ENCODE measurements around the gene WDR64. TPM values are rescaled to one million over a fixed set of nuclear protein-coding genes. Genes with fewer than 3 reads are reported as not detected.

Gene WDR64
- total RNA-seq, 1 donor from 2014 or later = 0.07 TPM

DNA sequence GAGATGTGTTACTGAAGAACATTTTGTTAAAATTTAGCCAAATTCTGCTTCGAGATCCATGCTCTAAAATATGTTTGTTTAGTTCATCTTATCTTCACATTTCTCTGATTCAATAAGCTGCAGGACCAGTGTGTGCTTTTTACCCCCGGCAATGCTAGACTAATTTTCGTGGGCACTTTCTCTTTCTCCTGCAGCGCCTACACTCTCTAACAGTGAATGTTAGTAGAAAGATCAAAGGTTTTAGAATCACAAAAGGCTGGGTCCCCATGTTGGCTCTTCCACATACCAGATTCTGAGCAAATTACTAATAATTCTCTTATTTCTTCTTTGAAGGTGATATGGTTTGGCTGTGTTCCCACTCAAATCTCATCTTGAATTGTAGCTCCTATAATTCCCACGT lies 20.4 kb upstream of the WDR64 start:
- H3K4me3 Mint-ChIP-seq (ENCODE audit: low read depth) = no peak overlapping the region
- no peak overlapping the region for H3K27ac Mint-ChIP-seq

DNA sequence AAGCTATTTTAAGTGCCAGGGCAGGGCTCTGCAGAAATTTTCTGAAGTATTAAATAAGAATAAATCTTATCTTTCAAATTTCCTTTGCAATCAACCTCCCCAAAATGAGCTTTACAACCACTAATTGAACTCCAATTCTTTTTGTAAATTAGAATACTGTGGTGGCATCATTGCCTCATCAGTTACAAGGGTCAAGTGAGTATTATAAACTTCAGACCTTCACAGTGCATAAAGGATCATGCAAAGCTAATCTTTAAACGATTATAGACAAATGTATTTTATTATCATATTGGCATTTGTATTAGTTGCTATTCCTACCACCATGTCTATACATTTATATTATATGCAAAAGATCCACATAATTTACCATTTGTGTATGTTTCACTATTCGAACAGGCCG lies 19.1 kb upstream of the WDR64 start:
- H3K36me3 Mint-ChIP-seq (ENCODE audit: insufficient read depth) = peaks cover 22% of the 10 kb centered on the region
- TF ChIP-seq, protein P1, sequence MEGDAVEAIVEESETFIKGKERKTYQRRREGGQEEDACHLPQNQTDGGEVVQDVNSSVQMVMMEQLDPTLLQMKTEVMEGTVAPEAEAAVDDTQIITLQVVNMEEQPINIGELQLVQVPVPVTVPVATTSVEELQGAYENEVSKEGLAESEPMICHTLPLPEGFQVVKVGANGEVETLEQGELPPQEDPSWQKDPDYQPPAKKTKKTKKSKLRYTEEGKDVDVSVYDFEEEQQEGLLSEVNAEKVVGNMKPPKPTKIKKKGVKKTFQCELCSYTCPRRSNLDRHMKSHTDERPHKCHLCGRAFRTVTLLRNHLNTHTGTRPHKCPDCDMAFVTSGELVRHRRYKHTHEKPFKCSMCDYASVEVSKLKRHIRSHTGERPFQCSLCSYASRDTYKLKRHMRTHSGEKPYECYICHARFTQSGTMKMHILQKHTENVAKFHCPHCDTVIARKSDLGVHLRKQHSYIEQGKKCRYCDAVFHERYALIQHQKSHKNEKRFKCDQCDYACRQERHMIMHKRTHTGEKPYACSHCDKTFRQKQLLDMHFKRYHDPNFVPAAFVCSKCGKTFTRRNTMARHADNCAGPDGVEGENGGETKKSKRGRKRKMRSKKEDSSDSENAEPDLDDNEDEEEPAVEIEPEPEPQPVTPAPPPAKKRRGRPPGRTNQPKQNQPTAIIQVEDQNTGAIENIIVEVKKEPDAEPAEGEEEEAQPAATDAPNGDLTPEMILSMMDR (IDR thresholded peaks at IDR 0.05; ENCODE audit: unreplicated experiment) = no peak
- peaks cover 7% of the 10 kb centered on the region for H3K9me3 Mint-ChIP-seq (ENCODE audit: low read depth)

More for the DNA sequence above, 20.4 kb upstream of the WDR64 start:
- Mint-ChIP-seq H3K36me3 (ENCODE audit: insufficient read depth) (peaks cover 19% of the 10 kb centered on the region), H3K27me3 (no peaks in the 10 kb centered on the region), H3K4me1 (ENCODE audit: low read depth) (peaks cover 7% of the 10 kb centered on the region), H3K9me3 (ENCODE audit: low read depth) (peaks cover 7% of the 10 kb centered on the region)
- DNase-seq (ENCODE audit: low spot score, unreplicated experiment) = no peak
- TF ChIP-seq, protein P1 (IDR thresholded peaks at IDR 0.05; ENCODE audit: unreplicated experiment) = no peak

DNA sequence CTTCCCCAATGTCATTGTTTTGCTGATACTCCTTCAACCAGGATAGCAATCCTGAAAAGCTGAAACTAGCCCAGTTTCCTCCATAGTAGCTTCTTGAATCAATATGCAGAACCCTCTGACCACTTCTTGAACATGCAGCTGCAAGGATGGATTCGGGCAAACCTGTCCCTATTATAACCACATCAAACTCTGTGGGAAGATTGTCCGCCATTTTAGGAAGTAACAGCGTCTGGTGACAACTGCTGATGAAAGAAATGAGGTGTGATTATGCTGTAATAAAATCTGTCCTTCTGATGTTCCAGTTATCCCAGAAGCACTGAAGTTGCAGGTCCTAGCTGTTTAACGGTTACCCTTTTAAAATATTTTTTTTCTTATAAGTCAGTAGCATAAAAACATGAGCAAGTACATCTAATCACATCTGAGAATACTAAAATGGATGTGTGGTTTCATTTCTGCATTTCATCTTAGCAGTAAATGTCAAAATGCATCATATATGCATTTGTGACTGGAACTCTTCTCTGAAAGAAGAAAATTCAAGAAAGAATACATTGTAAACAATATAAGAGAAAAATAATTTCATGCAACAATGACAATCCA lies 16.4 kb upstream of the WDR64 start:
- no peak for DNase-seq (ENCODE audit: low spot score, unreplicated experiment)
- peaks cover 7% of the 10 kb centered on the region for H3K9me3 Mint-ChIP-seq (ENCODE audit: low read depth)
- H3K36me3 Mint-ChIP-seq (ENCODE audit: insufficient read depth) = peaks cover 22% of the 10 kb centered on the region
- TF ChIP-seq, protein P1 (IDR thresholded peaks at IDR 0.05; ENCODE audit: unreplicated experiment) = no peak
- no peak overlapping the region for H3K4me3 Mint-ChIP-seq (ENCODE audit: low read depth)
- H3K27ac Mint-ChIP-seq = no peak overlapping the region
- no peaks in the 10 kb centered on the region for H3K27me3 Mint-ChIP-seq
- peaks cover 26% of the 10 kb centered on the region for H3K4me1 Mint-ChIP-seq (ENCODE audit: low read depth)

More for the DNA sequence above, 19.1 kb upstream of the WDR64 start:
- Mint-ChIP-seq H3K27ac (no peak overlapping the region), H3K4me1 (ENCODE audit: low read depth) (peaks cover 18% of the 10 kb centered on the region), H3K27me3 (no peaks in the 10 kb centered on the region), H3K4me3 (ENCODE audit: low read depth) (no peak overlapping the region)
- no peak for DNase-seq (ENCODE audit: low spot score, unreplicated experiment)

DNA sequence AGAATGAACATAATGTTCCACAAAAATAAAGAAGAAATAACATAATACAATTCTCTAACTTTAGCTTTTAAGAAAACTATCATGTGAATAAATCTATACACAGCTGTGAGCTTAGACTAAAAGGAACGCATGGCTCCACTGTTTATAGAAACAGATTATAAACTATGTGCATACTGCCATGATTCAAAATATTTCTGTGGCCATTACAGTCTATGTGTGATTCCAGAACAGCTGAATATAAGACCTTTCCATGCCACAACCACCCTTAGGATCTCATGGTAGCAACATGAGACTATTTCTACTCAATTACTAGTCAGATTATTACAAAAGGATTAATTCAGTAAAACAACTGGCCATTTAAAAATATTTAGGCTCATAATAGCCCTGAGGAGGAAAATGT lies 15.8 kb upstream of the WDR64 start:
- H3K36me3 Mint-ChIP-seq (ENCODE audit: insufficient read depth) = peaks cover 22% of the 10 kb centered on the region
- TF ChIP-seq, protein P1 (IDR thresholded peaks at IDR 0.05; ENCODE audit: unreplicated experiment) = no peak
- H3K27me3 Mint-ChIP-seq = no peaks in the 10 kb centered on the region
- peaks cover 25% of the 10 kb centered on the region for H3K4me1 Mint-ChIP-seq (ENCODE audit: low read depth)
- H3K4me3 Mint-ChIP-seq (ENCODE audit: low read depth) = no peak overlapping the region
- DNase-seq (ENCODE audit: low spot score, unreplicated experiment) = no peak
- peaks cover 7% of the 10 kb centered on the region for H3K9me3 Mint-ChIP-seq (ENCODE audit: low read depth)
- no peak overlapping the region for H3K27ac Mint-ChIP-seq

DNA sequence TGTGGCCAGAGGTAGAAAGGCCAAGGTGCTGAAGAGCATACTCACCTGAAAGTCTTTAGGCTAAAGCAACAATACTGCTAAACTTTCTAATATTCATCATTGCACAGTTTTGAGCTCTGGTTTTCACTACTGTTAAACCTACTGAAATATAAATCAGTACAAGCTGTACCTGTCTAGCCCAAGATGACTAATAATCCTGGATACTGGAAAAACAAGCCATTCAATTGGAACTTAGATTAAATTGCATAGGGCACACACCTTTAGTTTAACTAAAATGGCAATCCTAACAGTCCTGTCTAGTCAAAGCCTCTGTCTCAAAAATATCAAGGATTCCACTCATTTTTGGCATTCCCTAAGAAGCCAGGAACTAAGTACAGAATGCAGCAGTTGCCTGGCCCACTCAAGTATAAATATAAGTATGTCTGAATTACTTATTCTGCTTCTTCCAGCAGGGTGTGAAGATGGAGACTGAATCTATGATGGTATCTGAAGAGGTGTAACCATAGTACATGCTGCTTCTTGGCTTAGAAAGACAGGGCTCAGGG lies 15.0 kb upstream of the WDR64 start:
- TF ChIP-seq, protein P1 (IDR thresholded peaks at IDR 0.05; ENCODE audit: unreplicated experiment) = no peak
- peaks cover 21% of the 10 kb centered on the region for H3K4me1 Mint-ChIP-seq (ENCODE audit: low read depth)

More for the DNA sequence above, 15.0 kb upstream of the WDR64 start:
- Mint-ChIP-seq H3K36me3 (ENCODE audit: insufficient read depth) (peaks cover 21% of the 10 kb centered on the region), H3K27me3 (no peaks in the 10 kb centered on the region), H3K9me3 (ENCODE audit: low read depth) (peaks cover 11% of the 10 kb centered on the region), H3K4me3 (ENCODE audit: low read depth) (peak overlapping the region; percentile 44), H3K27ac (no peak overlapping the region)
- no peak for DNase-seq (ENCODE audit: low spot score, unreplicated experiment)

All from progenitor cell of endocrine pancreas (in vitro differentiated cells).